Measurements from ENCODE around the gene LCE5A. TPM values are rescaled to one million over a fixed set of nuclear protein-coding genes. Genes with fewer than 3 reads are reported as not detected.

LCE5A gene
- total RNA-seq, 1 experiment from 2014 or later = not detected

Other genes with a start within 250 kb of the LCE5A start
- not detected in 2 replicates for gene FLG, start 185.6 kb upstream of the LCE5A start, total RNA-seq (2014; rRNA removed; shearing (Covaris generic))
- not detected in 2 replicates for gene FLG2, start 150.8 kb upstream of the LCE5A start, total RNA-seq (2014; rRNA removed; shearing (Covaris generic))
- gene CRNN, start 96.5 kb upstream of the LCE5A start, total RNA-seq (2014; rRNA removed; shearing (Covaris generic)) = not detected in 2 replicates
- not detected in 2 replicates for gene CRCT1, start 3.7 kb downstream of the LCE5A start, total RNA-seq (2014; rRNA removed; shearing (Covaris generic))
- not detected in 2 replicates for gene LCE3E, start 56.0 kb downstream of the LCE5A start, total RNA-seq (2014; rRNA removed; shearing (Covaris generic))
- gene LCE3D, start 69.7 kb downstream of the LCE5A start, total RNA-seq (2014; rRNA removed; shearing (Covaris generic)) = not detected in 2 replicates
- gene LCE3C, start 89.4 kb downstream of the LCE5A start, total RNA-seq (2014; rRNA removed; shearing (Covaris generic)) = not detected in 2 replicates
- gene LCE3B, start 103.0 kb downstream of the LCE5A start, total RNA-seq (2014; rRNA removed; shearing (Covaris generic)) = not detected in 2 replicates
- not detected in 2 replicates for gene LCE3A, start 112.3 kb downstream of the LCE5A start, total RNA-seq (2014; rRNA removed; shearing (Covaris generic))
- gene LCE2D, start 152.6 kb downstream of the LCE5A start, total RNA-seq (2014; rRNA removed; shearing (Covaris generic)) = not detected in 2 replicates
- gene LCE2C, start 164.5 kb downstream of the LCE5A start, total RNA-seq (2014; rRNA removed; shearing (Covaris generic)) = not detected in 2 replicates
- not detected in 2 replicates for gene LCE2B, start 175.3 kb downstream of the LCE5A start, total RNA-seq (2014; rRNA removed; shearing (Covaris generic))
- 2.5 and 3.3 TPM in 2 replicates for gene LCE2A, start 187.5 kb downstream of the LCE5A start, total RNA-seq (2014; rRNA removed; shearing (Covaris generic))
- not detected in 2 replicates for gene LCE4A, start 197.4 kb downstream of the LCE5A start, total RNA-seq (2014; rRNA removed; shearing (Covaris generic))
- not detected in 2 replicates for gene KPRP, start 247.2 kb downstream of the LCE5A start, total RNA-seq (2014; rRNA removed; shearing (Covaris generic))

Measured in SK-MEL-5 (cell line).